Tibial artery (tissue), 4 donors: ENCODE data around the gene SYNDIG1.

ENCODE experiments used
- DNase-seq, 2 donors: peaks; one replicate each; pipeline ENCODE4 v3.0.0-alpha.2; 2019
- H3K27ac ChIP-seq, 2 donors: fragments of 200-600 bp; sonication (generic) in 1 of 2; 1 replicate in 1 of 2; 2 replicates in 1 of 2; pipeline ENCODE4 v1.5.1; 2018 to 2019; ENCODE audit warnings: mild to moderate bottlenecking in 1 of 2
- H3K27me3 ChIP-seq, 2 donors: fragments of 200-600 bp; sonication (generic) in 1 of 2; one replicate each; pipeline versions ENCODE4 v1.5.1 to v1.6.0; 2016 to 2019
- H3K36me3 ChIP-seq, 3 donors: fragments of 200-600 bp; sonication (generic) in 2 of 3; one replicate each; pipeline ENCODE4 v1.5.1; 2016 to 2019; ENCODE audit warnings: mild to moderate bottlenecking in 2 of 3
- H3K4me1 ChIP-seq, 4 donors: fragments of 200-600 bp; sonication (generic) in 2 of 4; 1 replicate in 3 of 4; 2 replicates in 1 of 4; pipeline ENCODE4 v1.5.1; 2016 to 2019
- H3K4me3 ChIP-seq, 2 donors: fragments of 200-600 bp; sonication (generic) in 1 of 2; 1 replicate in 1 of 2; 2 replicates in 1 of 2; pipeline ENCODE4 v1.5.1; 2018 to 2019; ENCODE audit warnings: mild to moderate bottlenecking in 2 of 2
- H3K9me3 ChIP-seq, 3 donors: fragments of 200-600 bp; sonication (generic) in 1 of 3; one replicate each; pipeline ENCODE4 v1.5.1; 2016 to 2019
- intact Hi-C: fragments of 100-400 bp; cut with DNase I; formaldehyde crosslinking; loops from one replicate; pipeline ENCODE4 v1.15.0; 2023; ENCODE audit warnings: low total_unique reads
- TF ChIP-seq, protein P1 (sequence below), 2 experiments: fragments of 200-600 bp in 1 of 2; fragments of 450-650 bp in 1 of 2; IDR thresholded peaks; one replicate each; pipeline ENCODE4 v1.5.1; 2017 to 2019; ENCODE audit warnings: antibody characterized with exemption in 2 of 2, mild to moderate bottlenecking in 1 of 2, moderate library complexity in 1 of 2

The SYNDIG1 gene

GRCh38 chr20:24571159-24571558, 101.7 kb downstream of the SYNDIG1 start:
- no peak for DNase-seq
- H3K9me3 ChIP-seq: no peaks in the 10 kb centered on the region
- intact Hi-C loops: no loop called here
- no peaks in the 10 kb centered on the region for H3K27me3 ChIP-seq
- peaks cover 0 to 8% (median 0%) of the 10 kb centered on the region in 4 donors for H3K4me1 ChIP-seq
- no peaks in the 10 kb centered on the region for H3K36me3 ChIP-seq
- H3K27ac ChIP-seq: no peak overlapping the region
- TF ChIP-seq, protein P1, sequence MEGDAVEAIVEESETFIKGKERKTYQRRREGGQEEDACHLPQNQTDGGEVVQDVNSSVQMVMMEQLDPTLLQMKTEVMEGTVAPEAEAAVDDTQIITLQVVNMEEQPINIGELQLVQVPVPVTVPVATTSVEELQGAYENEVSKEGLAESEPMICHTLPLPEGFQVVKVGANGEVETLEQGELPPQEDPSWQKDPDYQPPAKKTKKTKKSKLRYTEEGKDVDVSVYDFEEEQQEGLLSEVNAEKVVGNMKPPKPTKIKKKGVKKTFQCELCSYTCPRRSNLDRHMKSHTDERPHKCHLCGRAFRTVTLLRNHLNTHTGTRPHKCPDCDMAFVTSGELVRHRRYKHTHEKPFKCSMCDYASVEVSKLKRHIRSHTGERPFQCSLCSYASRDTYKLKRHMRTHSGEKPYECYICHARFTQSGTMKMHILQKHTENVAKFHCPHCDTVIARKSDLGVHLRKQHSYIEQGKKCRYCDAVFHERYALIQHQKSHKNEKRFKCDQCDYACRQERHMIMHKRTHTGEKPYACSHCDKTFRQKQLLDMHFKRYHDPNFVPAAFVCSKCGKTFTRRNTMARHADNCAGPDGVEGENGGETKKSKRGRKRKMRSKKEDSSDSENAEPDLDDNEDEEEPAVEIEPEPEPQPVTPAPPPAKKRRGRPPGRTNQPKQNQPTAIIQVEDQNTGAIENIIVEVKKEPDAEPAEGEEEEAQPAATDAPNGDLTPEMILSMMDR (IDR thresholded peaks at IDR 0.05): no peak
- no peak overlapping the region for H3K4me3 ChIP-seq

GRCh38 chr20:24572140-24572539, 102.7 kb downstream of the SYNDIG1 start:
- intact Hi-C loops: no loop called here
- Histone ChIP-seq H3K4me3 (no peak overlapping the region), H3K36me3 (no peaks in the 10 kb centered on the region), H3K27me3 (no peaks in the 10 kb centered on the region), H3K27ac (no peak overlapping the region), H3K9me3 (no peaks in the 10 kb centered on the region), H3K4me1 (peaks cover 0 to 8% (median 0%) of the 10 kb centered on the region in 4 donors)
- TF ChIP-seq, protein P1 (IDR thresholded peaks at IDR 0.05): no peak
- no peak for DNase-seq

- TF ChIP-seq, protein P1 (IDR thresholded peaks at IDR 0.05): no peak
- Histone ChIP-seq H3K4me1 (peaks cover 0 to 8% (median 0%) of the 10 kb centered on the region in 4 donors), H3K27me3 (no peaks in the 10 kb centered on the region), H3K9me3 (no peaks in the 10 kb centered on the region), H3K36me3 (no peaks in the 10 kb centered on the region), H3K4me3 (no peak overlapping the region), H3K27ac (no peak overlapping the region)
- intact Hi-C loops: no loop called here
- no peak for DNase-seq
These were observed 103.4 kb downstream of the SYNDIG1 start for GRCh38 chr20:24572862-24573261.

DNA sequence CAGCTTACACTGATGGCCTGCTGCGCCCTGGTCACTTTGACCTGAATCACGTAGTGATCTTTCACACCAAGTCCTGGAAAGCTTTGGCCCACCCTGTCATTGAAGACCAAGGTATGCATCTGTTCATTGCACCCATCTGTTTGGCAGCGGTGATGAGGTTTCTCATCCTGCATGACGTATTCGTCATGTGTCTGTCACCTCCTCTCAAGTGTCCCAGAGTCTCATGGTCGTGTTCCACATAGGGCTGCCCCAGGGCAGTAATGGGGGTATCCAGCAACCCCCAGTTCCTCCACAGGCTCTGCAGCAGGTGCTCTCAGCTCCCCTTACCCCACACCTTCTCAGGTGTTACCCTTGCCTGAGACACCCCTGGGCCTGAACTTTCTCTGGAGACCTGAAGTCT, 104.1 kb downstream of the SYNDIG1 start:
- TF ChIP-seq, protein P1 (IDR thresholded peaks at IDR 0.05): no peak
- no peak overlapping the region for H3K4me3 ChIP-seq

GRCh38 chr20:24574307-24574706, 104.9 kb downstream of the SYNDIG1 start:
- intact Hi-C loops: no loop called here
- Histone ChIP-seq H3K9me3 (no peaks in the 10 kb centered on the region), H3K36me3 (no peaks in the 10 kb centered on the region), H3K27me3 (no peaks in the 10 kb centered on the region), H3K4me1 (peaks cover 0 to 8% (median 0%) of the 10 kb centered on the region in 4 donors), H3K4me3 (no peak overlapping the region), H3K27ac (no peak overlapping the region)
- no peak for DNase-seq
- TF ChIP-seq, protein P1 (IDR thresholded peaks at IDR 0.05): no peak

More for the DNA sequence above, 104.1 kb downstream of the SYNDIG1 start:
- Histone ChIP-seq H3K36me3 (no peaks in the 10 kb centered on the region), H3K4me1 (peaks cover 0 to 8% (median 0%) of the 10 kb centered on the region in 4 donors), H3K27me3 (no peaks in the 10 kb centered on the region), H3K27ac (no peak overlapping the region), H3K9me3 (no peaks in the 10 kb centered on the region)
- intact Hi-C loops: no loop called here
- DNase-seq: no peak

DNA sequence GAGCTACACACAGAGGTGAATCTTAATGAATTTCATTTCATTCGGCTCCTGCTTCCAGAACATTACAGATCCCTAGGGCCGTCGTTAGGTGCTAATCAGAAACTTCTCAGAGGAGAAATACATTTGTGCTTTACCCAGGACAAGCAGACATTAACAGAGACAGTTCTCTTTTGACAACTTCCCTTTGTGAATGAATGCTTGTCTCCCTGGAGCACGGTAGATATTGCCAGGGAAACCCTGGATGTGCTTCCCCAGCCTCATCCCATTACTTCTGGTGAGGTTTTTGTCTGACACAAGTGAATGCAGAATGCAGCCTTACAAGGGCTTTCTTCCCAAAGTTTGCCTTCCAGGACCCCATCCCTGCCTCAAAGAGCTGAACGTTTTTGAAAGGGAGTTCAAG, 105.4 kb downstream of the SYNDIG1 start:
- Histone ChIP-seq H3K9me3 (no peaks in the 10 kb centered on the region), H3K4me3 (no peak overlapping the region), H3K27ac (no peak overlapping the region), H3K27me3 (no peaks in the 10 kb centered on the region), H3K36me3 (no peaks in the 10 kb centered on the region), H3K4me1 (peaks cover 0 to 8% (median 0%) of the 10 kb centered on the region in 4 donors)
- TF ChIP-seq, protein P1 (IDR thresholded peaks at IDR 0.05): no peak
- DNase-seq: no peak
- intact Hi-C loops: no loop called here
